Measurements from ENCODE around the gene EVA1B.

GRCh38 chr1:36298640-36299039 lies 24.8 kb downstream of the EVA1B start:
- TF ChIP-seq, protein P1, sequence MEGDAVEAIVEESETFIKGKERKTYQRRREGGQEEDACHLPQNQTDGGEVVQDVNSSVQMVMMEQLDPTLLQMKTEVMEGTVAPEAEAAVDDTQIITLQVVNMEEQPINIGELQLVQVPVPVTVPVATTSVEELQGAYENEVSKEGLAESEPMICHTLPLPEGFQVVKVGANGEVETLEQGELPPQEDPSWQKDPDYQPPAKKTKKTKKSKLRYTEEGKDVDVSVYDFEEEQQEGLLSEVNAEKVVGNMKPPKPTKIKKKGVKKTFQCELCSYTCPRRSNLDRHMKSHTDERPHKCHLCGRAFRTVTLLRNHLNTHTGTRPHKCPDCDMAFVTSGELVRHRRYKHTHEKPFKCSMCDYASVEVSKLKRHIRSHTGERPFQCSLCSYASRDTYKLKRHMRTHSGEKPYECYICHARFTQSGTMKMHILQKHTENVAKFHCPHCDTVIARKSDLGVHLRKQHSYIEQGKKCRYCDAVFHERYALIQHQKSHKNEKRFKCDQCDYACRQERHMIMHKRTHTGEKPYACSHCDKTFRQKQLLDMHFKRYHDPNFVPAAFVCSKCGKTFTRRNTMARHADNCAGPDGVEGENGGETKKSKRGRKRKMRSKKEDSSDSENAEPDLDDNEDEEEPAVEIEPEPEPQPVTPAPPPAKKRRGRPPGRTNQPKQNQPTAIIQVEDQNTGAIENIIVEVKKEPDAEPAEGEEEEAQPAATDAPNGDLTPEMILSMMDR (IDR thresholded peaks at IDR 0.05) = no peak
- TF ChIP-seq POLR2A (IDR thresholded peaks at IDR 0.05) = no peak

Measured in uterus (tissue), 2 donors.